SW 1271 (cell line): ENCODE measurements around the gene DHX32.

ENCODE experiments used
- DNase-seq, 2 experiments: peaks; one replicate each; lab custom pipeline; 2025; lab: John Stamatoyannopoulos, UW

The DHX32 gene

GRCh38 chr10:125802739-125803138, 78.4 kb downstream of the DHX32 start:
- DNase-seq, result no peak

- no peak for DNase-seq
These were observed 79.0 kb downstream of the DHX32 start for GRCh38 chr10:125802131-125802530.

- DNase-seq, result no peak
These were observed 79.5 kb downstream of the DHX32 start for GRCh38 chr10:125801574-125801973.

GRCh38 chr10:125799451-125800182, 81.5 kb downstream of the DHX32 start:
- no peak for DNase-seq

GRCh38 chr10:125797994-125798662, 83.0 kb downstream of the DHX32 start:
- no peak for DNase-seq

- DNase-seq, result no peak
These were observed 83.7 kb downstream of the DHX32 start for GRCh38 chr10:125797424-125797823.

- no peak for DNase-seq
These were observed 85.4 kb downstream of the DHX32 start for GRCh38 chr10:125795637-125796190.

GRCh38 chr10:125795128-125795527, 86.0 kb downstream of the DHX32 start:
- DNase-seq, result no peak

GRCh38 chr10:125792342-125793300, 88.5 kb downstream of the DHX32 start:
- DNase-seq, result no peak

- no peak for DNase-seq
These were observed 92.7 kb downstream of the DHX32 start for GRCh38 chr10:125788156-125789034.
